Fibroblast of lung (primary cell): ENCODE measurements around the gene TEX44.

Source experiments
- CTCF ChIP-seq, 2 donors: IDR thresholded peaks in 1 of 2; conservative IDR thresholded peaks in 1 of 2; 1 replicate in 1 of 2; 2 replicates in 1 of 2; pipeline ENCODE4 v1.5.1; 2011 to 2012; ENCODE audit warnings: low read length in 2 of 2, control low read depth in 1 of 2, inconsistent platforms in 1 of 2, low read depth in 1 of 2, mild to moderate bottlenecking in 1 of 2
- EZH2 ChIP-seq: IDR thresholded peaks from 2 replicates; pipeline ENCODE4 v1.5.1; 2012; ENCODE audit warnings: low read length, control low read depth, mild to moderate bottlenecking; ENCODE audit errors: missing control alignments

- TF ChIP-seq EZH2, result no peak
- TF ChIP-seq CTCF (conservative IDR thresholded peaks at IDR 0.05 in 1 of 2, IDR thresholded peaks at IDR 0.05 in 1 of 2; ENCODE audit: low read depth in 1 of 2, low read length in 2 of 2), result no peak
Measured at GRCh38 chr2:231565887-231566594, 26.6 kb upstream of the TEX44 start.
